Measurements from ENCODE around the gene KRT83.

The KRT83 gene

DNA sequence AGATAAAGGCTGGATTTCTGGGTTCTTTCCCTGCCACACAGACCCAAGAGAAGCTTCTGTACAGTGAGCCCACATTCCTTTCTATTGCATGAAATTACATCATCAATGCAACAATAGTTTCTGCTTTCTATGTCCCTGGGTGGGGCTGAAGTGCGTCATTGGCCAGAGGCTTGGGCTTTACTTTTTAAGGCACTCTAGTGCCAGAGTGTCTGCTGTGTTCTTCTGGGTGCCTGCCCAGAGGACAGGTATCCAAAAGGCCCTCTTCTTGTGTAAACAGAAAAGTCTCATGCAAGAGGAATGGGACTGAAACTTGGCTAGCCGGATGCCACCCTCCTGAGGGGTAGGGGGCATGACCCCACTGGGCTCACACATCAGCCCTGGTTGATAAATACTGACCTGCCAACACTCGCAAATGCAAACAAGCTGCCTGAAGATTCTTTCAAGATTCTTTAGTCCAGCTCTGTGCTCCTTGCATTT lies 40.8 kb downstream of the KRT83 start (continued):
- TF ChIP-seq HOXA7 (CRISPR knock-in tag; IDR thresholded peaks at IDR 0.05; ENCODE audit: borderline replicate concordance) = no peak
- TF ChIP-seq, protein P1, sequence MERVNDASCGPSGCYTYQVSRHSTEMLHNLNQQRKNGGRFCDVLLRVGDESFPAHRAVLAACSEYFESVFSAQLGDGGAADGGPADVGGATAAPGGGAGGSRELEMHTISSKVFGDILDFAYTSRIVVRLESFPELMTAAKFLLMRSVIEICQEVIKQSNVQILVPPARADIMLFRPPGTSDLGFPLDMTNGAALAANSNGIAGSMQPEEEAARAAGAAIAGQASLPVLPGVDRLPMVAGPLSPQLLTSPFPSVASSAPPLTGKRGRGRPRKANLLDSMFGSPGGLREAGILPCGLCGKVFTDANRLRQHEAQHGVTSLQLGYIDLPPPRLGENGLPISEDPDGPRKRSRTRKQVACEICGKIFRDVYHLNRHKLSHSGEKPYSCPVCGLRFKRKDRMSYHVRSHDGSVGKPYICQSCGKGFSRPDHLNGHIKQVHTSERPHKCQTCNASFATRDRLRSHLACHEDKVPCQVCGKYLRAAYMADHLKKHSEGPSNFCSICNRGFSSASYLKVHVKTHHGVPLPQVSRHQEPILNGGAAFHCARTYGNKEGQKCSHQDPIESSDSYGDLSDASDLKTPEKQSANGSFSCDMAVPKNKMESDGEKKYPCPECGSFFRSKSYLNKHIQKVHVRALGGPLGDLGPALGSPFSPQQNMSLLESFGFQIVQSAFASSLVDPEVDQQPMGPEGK (tag by site-specific recombination; IDR thresholded peaks at IDR 0.05) = peak; percentile 70; the same call in 1 of the 2 replicates
- TF ChIP-seq, protein P2, sequence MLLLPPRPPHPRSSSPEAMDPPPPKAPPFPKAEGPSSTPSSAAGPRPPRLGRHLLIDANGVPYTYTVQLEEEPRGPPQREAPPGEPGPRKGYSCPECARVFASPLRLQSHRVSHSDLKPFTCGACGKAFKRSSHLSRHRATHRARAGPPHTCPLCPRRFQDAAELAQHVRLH (tag by site-specific recombination; IDR thresholded peaks at IDR 0.05) = no peak
- TF ChIP-seq, protein P3, sequence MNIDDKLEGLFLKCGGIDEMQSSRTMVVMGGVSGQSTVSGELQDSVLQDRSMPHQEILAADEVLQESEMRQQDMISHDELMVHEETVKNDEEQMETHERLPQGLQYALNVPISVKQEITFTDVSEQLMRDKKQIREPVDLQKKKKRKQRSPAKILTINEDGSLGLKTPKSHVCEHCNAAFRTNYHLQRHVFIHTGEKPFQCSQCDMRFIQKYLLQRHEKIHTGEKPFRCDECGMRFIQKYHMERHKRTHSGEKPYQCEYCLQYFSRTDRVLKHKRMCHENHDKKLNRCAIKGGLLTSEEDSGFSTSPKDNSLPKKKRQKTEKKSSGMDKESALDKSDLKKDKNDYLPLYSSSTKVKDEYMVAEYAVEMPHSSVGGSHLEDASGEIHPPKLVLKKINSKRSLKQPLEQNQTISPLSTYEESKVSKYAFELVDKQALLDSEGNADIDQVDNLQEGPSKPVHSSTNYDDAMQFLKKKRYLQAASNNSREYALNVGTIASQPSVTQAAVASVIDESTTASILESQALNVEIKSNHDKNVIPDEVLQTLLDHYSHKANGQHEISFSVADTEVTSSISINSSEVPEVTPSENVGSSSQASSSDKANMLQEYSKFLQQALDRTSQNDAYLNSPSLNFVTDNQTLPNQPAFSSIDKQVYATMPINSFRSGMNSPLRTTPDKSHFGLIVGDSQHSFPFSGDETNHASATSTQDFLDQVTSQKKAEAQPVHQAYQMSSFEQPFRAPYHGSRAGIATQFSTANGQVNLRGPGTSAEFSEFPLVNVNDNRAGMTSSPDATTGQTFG (tag by site-specific recombination; IDR thresholded peaks at IDR 0.05; ENCODE audit: borderline replicate concordance) = no peak
- no peak for TF ChIP-seq ZNF548 (tag by site-specific recombination; IDR thresholded peaks at IDR 0.05)
- TF ChIP-seq ZBTB7A (tag by site-specific recombination; IDR thresholded peaks at IDR 0.05; ENCODE audit: low read depth) = no peak
- TF ChIP-seq ZFP3 (tag by site-specific recombination; IDR thresholded peaks at IDR 0.05; ENCODE audit: low read depth) = no peak
- TF ChIP-seq ZNF433 (tag by site-specific recombination; IDR thresholded peaks at IDR 0.05; ENCODE audit: low read depth) = no peak
- no peak for TF ChIP-seq ZNF114 (tag by site-specific recombination; IDR thresholded peaks at IDR 0.05)
- TF ChIP-seq ZXDB (tag by site-specific recombination; IDR thresholded peaks at IDR 0.05) = no peak
- no peak for TF ChIP-seq ZNF76 (tag by site-specific recombination; IDR thresholded peaks at IDR 0.05; ENCODE audit: borderline replicate concordance, low read depth)
- TF ChIP-seq ZNF133 (tag by site-specific recombination; IDR thresholded peaks at IDR 0.05) = no peak
- TF ChIP-seq, protein P4, sequence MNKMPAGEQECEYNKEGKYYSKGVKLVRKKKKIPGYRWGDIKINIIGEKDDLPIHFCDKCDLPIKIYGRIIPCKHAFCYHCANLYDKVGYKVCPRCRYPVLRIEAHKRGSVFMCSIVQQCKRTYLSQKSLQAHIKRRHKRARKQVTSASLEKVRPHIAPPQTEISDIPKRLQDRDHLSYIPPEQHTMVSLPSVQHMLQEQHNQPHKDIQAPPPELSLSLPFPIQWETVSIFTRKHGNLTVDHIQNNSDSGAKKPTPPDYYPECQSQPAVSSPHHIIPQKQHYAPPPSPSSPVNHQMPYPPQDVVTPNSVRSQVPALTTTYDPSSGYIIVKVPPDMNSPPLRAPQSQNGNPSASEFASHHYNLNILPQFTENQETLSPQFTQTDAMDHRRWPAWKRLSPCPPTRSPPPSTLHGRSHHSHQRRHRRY (tag by site-specific recombination; IDR thresholded peaks at IDR 0.05) = no peak
- TF ChIP-seq, protein P5, sequence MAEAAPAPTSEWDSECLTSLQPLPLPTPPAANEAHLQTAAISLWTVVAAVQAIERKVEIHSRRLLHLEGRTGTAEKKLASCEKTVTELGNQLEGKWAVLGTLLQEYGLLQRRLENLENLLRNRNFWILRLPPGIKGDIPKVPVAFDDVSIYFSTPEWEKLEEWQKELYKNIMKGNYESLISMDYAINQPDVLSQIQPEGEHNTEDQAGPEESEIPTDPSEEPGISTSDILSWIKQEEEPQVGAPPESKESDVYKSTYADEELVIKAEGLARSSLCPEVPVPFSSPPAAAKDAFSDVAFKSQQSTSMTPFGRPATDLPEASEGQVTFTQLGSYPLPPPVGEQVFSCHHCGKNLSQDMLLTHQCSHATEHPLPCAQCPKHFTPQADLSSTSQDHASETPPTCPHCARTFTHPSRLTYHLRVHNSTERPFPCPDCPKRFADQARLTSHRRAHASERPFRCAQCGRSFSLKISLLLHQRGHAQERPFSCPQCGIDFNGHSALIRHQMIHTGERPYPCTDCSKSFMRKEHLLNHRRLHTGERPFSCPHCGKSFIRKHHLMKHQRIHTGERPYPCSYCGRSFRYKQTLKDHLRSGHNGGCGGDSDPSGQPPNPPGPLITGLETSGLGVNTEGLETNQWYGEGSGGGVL (tag by site-specific recombination; IDR thresholded peaks at IDR 0.05) = no peak
- TF ChIP-seq, protein P6, sequence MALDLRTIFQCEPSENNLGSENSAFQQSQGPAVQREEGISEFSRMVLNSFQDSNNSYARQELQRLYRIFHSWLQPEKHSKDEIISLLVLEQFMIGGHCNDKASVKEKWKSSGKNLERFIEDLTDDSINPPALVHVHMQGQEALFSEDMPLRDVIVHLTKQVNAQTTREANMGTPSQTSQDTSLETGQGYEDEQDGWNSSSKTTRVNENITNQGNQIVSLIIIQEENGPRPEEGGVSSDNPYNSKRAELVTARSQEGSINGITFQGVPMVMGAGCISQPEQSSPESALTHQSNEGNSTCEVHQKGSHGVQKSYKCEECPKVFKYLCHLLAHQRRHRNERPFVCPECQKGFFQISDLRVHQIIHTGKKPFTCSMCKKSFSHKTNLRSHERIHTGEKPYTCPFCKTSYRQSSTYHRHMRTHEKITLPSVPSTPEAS (tag by site-specific recombination; IDR thresholded peaks at IDR 0.05) = no peak
- TF ChIP-seq, protein P7, sequence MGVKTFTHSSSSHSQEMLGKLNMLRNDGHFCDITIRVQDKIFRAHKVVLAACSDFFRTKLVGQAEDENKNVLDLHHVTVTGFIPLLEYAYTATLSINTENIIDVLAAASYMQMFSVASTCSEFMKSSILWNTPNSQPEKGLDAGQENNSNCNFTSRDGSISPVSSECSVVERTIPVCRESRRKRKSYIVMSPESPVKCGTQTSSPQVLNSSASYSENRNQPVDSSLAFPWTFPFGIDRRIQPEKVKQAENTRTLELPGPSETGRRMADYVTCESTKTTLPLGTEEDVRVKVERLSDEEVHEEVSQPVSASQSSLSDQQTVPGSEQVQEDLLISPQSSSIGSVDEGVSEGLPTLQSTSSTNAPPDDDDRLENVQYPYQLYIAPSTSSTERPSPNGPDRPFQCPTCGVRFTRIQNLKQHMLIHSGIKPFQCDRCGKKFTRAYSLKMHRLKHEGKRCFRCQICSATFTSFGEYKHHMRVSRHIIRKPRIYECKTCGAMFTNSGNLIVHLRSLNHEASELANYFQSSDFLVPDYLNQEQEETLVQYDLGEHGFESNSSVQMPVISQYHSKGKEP (tag by site-specific recombination; IDR thresholded peaks at IDR 0.05) = peak; percentile 80
- no peak for TF ChIP-seq WT1 (tag by site-specific recombination; IDR thresholded peaks at IDR 0.05)
- TF ChIP-seq ZNF654 (tag by site-specific recombination; IDR thresholded peaks at IDR 0.05; ENCODE audit: low read depth) = no peak
- TF ChIP-seq, protein P8, sequence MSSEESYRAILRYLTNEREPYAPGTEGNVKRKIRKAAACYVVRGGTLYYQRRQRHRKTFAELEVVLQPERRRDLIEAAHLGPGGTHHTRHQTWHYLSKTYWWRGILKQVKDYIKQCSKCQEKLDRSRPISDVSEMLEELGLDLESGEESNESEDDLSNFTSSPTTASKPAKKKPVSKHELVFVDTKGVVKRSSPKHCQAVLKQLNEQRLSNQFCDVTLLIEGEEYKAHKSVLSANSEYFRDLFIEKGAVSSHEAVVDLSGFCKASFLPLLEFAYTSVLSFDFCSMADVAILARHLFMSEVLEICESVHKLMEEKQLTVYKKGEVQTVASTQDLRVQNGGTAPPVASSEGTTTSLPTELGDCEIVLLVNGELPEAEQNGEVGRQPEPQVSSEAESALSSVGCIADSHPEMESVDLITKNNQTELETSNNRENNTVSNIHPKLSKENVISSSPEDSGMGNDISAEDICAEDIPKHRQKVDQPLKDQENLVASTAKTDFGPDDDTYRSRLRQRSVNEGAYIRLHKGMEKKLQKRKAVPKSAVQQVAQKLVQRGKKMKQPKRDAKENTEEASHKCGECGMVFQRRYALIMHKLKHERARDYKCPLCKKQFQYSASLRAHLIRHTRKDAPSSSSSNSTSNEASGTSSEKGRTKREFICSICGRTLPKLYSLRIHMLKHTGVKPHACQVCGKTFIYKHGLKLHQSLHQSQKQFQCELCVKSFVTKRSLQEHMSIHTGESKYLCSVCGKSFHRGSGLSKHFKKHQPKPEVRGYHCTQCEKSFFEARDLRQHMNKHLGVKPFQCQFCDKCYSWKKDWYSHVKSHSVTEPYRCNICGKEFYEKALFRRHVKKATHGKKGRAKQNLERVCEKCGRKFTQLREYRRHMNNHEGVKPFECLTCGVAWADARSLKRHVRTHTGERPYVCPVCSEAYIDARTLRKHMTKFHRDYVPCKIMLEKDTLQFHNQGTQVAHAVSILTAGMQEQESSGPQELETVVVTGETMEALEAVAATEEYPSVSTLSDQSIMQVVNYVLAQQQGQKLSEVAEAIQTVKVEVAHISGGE (tag by site-specific recombination; conservative IDR thresholded peaks at IDR 0.05; ENCODE audit: low read depth) = no peak
- TF ChIP-seq KLF9 (tag by site-specific recombination; IDR thresholded peaks at IDR 0.05; ENCODE audit: low read depth) = no peak
- TF ChIP-seq ZNF16 (tag by site-specific recombination; IDR thresholded peaks at IDR 0.05; ENCODE audit: low read depth) = no peak
- 0 out of 2 replicates have a peak, but pooled peaks have one; percentile 4 for TF ChIP-seq ZNF785 (tag by site-specific recombination; IDR thresholded peaks at IDR 0.05)
- TF ChIP-seq, protein P9, sequence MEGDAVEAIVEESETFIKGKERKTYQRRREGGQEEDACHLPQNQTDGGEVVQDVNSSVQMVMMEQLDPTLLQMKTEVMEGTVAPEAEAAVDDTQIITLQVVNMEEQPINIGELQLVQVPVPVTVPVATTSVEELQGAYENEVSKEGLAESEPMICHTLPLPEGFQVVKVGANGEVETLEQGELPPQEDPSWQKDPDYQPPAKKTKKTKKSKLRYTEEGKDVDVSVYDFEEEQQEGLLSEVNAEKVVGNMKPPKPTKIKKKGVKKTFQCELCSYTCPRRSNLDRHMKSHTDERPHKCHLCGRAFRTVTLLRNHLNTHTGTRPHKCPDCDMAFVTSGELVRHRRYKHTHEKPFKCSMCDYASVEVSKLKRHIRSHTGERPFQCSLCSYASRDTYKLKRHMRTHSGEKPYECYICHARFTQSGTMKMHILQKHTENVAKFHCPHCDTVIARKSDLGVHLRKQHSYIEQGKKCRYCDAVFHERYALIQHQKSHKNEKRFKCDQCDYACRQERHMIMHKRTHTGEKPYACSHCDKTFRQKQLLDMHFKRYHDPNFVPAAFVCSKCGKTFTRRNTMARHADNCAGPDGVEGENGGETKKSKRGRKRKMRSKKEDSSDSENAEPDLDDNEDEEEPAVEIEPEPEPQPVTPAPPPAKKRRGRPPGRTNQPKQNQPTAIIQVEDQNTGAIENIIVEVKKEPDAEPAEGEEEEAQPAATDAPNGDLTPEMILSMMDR (tag by site-specific recombination; IDR thresholded peaks at IDR 0.05) = no peak

Data from HEK293 (cell line).